Ovary (tissue), 9 donors: Measurements from ENCODE around the gene HAPLN2. TPM values are rescaled to one million over a fixed set of nuclear protein-coding genes. Genes with fewer than 3 reads are reported as not detected.

Experiments used
- DNase-seq, 5 donors: peaks; one replicate each; pipeline ENCODE4 v3.0.0-alpha.2; 2019 to 2020
- H3K27ac ChIP-seq, 2 donors: fragments of 200-600 bp; one replicate each; pipeline versions ENCODE4 v1.5.1 to v1.8.0; 2019 to 2022
- H3K27me3 ChIP-seq: fragments of 200-600 bp; one replicate; pipeline ENCODE4 v1.8.0; 2022
- H3K36me3 ChIP-seq: fragments of 200-600 bp; sonication (generic); one replicate; pipeline ENCODE4 v1.5.1; 2019
- H3K4me1 ChIP-seq: one replicate; pipeline ENCODE4 v1.8.1; 2013; ENCODE audit warnings: mild to moderate bottlenecking, moderate library complexity; ENCODE audit not compliant: insufficient read depth
- H3K4me3 ChIP-seq: fragments of 200-600 bp; sonication (generic); one replicate; pipeline ENCODE4 v1.5.1; 2017
- H3K9me3 ChIP-seq, 2 donors: fragments of 200-600 bp in 1 of 2; sonication (generic) in 1 of 2; one replicate each; pipeline versions ENCODE4 v1.5.1 to v1.8.1; 2013 to 2019; ENCODE audit warnings: mild to moderate bottlenecking in 1 of 2, moderate library complexity in 1 of 2
- CTCF ChIP-seq, 3 donors: fragments of 450-650 bp in 2 of 3; fragments of 200-600 bp in 1 of 3; IDR thresholded peaks; one replicate each; pipeline versions ENCODE4 v1.5.1 to v1.8.0; 2016 to 2022; ENCODE audit warnings: antibody characterized with exemption in 3 of 3, mild to moderate bottlenecking in 1 of 3
- EP300 ChIP-seq: sonication (generic); formaldehyde crosslinking; IDR thresholded peaks from one replicate; pipeline ENCODE4 v1.6.1; 2017; ENCODE audit warnings: antibody characterized with exemption
- POLR2A ChIP-seq: fragments of 450-650 bp; IDR thresholded peaks from one replicate; pipeline ENCODE4 v1.6.1; 2017; ENCODE audit warnings: antibody characterized with exemption, mild to moderate bottlenecking, moderate library complexity
- WGBS, 3 donors: extraction: QIAGEN DNeasy Blood & Tissue Kit in 1 of 3; methylation state at CpG; one replicate each; pipeline versions ENCODE4 v1.1.5 to v1.1.7; 2013 to 2017; 5-methylcytosine and 5-hydroxymethylcytosine counted together
- intact Hi-C, 4 donors: fragments of 100-400 bp; cut with DNase I; formaldehyde crosslinking; loops; one replicate each; pipeline versions ENCODE4 v1.11.0 to v1.15.1; 2022 to 2023
- polyA plus RNA-seq, 2 donors: library from polyadenylated mRNA; stranded (reverse); fragments of 200-250 nt in 1 of 2; fragments of 350-450 nt in 1 of 2; fragmentation: Illumina TruSeq in 1 of 2; extraction: RNeasy Lipid Tissue Mini Kit (QIAGEN cat#74804) in 1 of 2; gene quantifications; one replicate each; pipeline ENCODE4 v1.2.3, GENCODE V29; 2013 to 2014
- total RNA-seq, 7 donors: library from RNA; depleted of rRNA in 2 of 7; stranded (reverse); fragments of >200 nt in 2 of 7; fragmentation: NEBNext Ultra II Directional in 3 of 7; extraction: Animal tissue kit (Norgen Biotek cat#: 25700) in 3 of 7; gene quantifications; one replicate each; pipeline versions ENCODE4 v1.1.0 to v1.2.4, GENCODE V29; 2016 to 2023
- donor health status: DM: no; HTN: no; CAD: no; lungs with moderate emphysema.
- donor health status: DM: no; HTN: no; CAD: no.
- donor health status: Bipolar disorder and iron deficiency.
- donor health status: DM: yes; HTN: yes; CAD: no.
- donor health status: DM: no; HTN: no; CAD: no.
- donor health status: DM: yes; HTN: yes; CAD: no.

The HAPLN2 gene
- total and polyA plus RNA-seq, 9 donors = 0.30 to 1.9 (median 1.2) TPM; not detected in 1

DNA sequence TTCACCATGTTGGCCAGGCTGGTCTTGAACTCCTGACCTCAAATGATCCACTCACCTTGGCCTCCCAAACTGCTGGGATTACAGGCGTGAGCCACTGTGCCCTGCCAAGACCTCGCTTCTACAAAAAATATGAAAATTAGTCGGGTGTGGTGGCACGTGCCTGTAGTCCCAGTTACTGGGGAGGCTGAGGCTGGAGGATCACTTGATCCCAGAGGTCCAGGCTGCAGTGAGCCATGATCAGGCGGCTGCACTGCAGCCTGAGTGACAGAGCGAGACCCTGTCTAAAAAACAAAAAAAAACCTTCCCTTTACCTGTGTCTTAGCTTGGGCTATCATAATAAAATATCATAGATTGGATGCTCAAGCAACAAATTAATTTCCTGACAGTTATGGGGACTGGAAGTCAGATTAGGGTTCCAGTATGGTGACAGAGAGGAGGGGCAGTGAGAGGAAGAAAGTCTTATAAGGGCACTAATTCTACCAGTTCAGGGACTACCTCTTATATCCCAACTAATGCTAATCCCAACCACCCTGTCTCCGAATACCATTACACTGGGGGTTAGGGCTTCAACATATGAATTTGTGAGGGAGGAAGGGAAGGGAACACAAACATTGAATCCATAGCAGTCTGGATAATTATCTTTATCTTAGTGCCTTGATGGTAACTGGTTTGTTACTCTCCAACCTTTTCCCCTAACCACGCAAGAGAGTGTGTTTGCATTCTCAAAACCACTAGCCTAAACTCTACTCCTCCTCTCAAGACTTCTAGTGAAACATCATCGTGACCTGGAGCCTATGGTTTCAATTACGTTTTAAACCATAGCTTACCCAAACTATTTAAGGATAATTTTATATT is 28.7 kb upstream of the HAPLN2 start:
- WGBS, 3 donors = 75 to 83% (median 82%) methylated on average over 10 of the region's 10 CpGs
- Histone ChIP-seq H3K36me3 (no peaks in the 10 kb centered on the region), H3K4me1 (no peaks in the 10 kb centered on the region), H3K9me3 (no peaks in the 10 kb centered on the region), H3K27ac (peak overlapping the region in 1 of 2 donors; percentile 60), H3K27me3 (no peaks in the 10 kb centered on the region), H3K4me3 (no peak overlapping the region)
- intact Hi-C loops = loop anchor here in 1 of 4 donors (5.0 kb wide), 1 partner anchor 133 kb away; no protein-coding TSS in a partner anchor
- TF ChIP-seq EP300 = no peak
- TF ChIP-seq CTCF (IDR thresholded peaks at IDR 0.05) = no peak
- TF ChIP-seq POLR2A = no peak
- DNase-seq = no peak

- Histone ChIP-seq H3K27me3 (no peaks in the 10 kb centered on the region), H3K4me1 (no peaks in the 10 kb centered on the region), H3K36me3 (no peaks in the 10 kb centered on the region), H3K4me3 (peak overlapping the region; percentile 51), H3K9me3 (no peaks in the 10 kb centered on the region), H3K27ac (peak overlapping the region in 1 of 2 donors; percentile 60)
- DNase-seq = no peak
- 15 to 20% (median 19%) methylated on average over 6 of the region's 6 CpGs for WGBS, 3 donors
- intact Hi-C loops = loop anchor here in 1 of 4 donors (5.0 kb wide), 1 partner anchor 134 kb away; no protein-coding TSS in a partner anchor
- TF ChIP-seq CTCF (IDR thresholded peaks at IDR 0.05) (no peak), EP300 (no peak), POLR2A (no peak)
These were observed 28.1 kb upstream of the HAPLN2 start for GRCh38 chr1:156591181-156591431.

- 0 to 1% (median 1%) methylated on average over 50 to 60 of the region's 60 CpGs for WGBS, 3 donors
These were observed 27.6 kb upstream of the HAPLN2 start, which contains the start of gene NAXE for GRCh38 chr1:156591432-156592157. TSS of gene NAXE (plus strand) at chr1:156591776. CDS start at chr1:156591805, 29 bp downstream.

More at GRCh38 chr1:156591432-156592157, 27.6 kb upstream of the HAPLN2 start, which contains the start of gene NAXE:
- Histone ChIP-seq H3K27ac (peak within 1 kb of the TSS; percentile 59 to 71), H3K4me1 (no peaks in the 10 kb centered on the region), H3K4me3 (peak within 1 kb of the TSS; percentile 51), H3K27me3 (no peaks in the 10 kb centered on the region), H3K9me3 (no peaks in the 10 kb centered on the region), H3K36me3 (no peaks in the 10 kb centered on the region)
- peak; percentile 68 to 82 (median 78) for DNase-seq
- intact Hi-C loops = loop anchor here in 1 of 4 donors (5.0 kb wide), 1 partner anchor 134 kb away; no protein-coding TSS in a partner anchor
- TF ChIP-seq POLR2A (peak; percentile 48), CTCF (IDR thresholded peaks at IDR 0.05) (no peak)
